MM.1S (cell line): Measurements from ENCODE around the gene NDUFA11.
A peak's percentile ranks its signal among the peaks of the same experiment; 100 is the strongest.

Source experiments
- DNase-seq: peaks from one replicate; pipeline ENCODE4 v3.0.0-alpha.2; 2015
- H2AFZ ChIP-seq: fragments of 300-600 bp; sonication (generic); 2 replicates; pipeline ENCODE4 v1.6.0; 2016; ENCODE audit warnings: antibody characterized with exemption, low read length
- H3F3A ChIP-seq: fragments of 300-600 bp; sonication (generic); 2 replicates; pipeline ENCODE4 v1.6.1; 2016; ENCODE audit warnings: mild to moderate bottlenecking, antibody characterized with exemption, low read length, moderate library complexity, mixed read lengths; ENCODE audit not compliant: insufficient read depth
- H3K27ac ChIP-seq: fragments of 300-600 bp; sonication (generic); 2 replicates; pipeline ENCODE4 v1.5.1; 2016; ENCODE audit warnings: mild to moderate bottlenecking, low read length
- H3K27me3 ChIP-seq: fragments of 300-600 bp; sonication (generic); replicated peaks from 2 replicates; pipeline ENCODE4 v1.6.0; 2016; ENCODE audit warnings: low read length; ENCODE audit not compliant: insufficient read depth
- H3K36me3 ChIP-seq: fragments of 300-600 bp; sonication (generic); replicated peaks from 2 replicates; pipeline ENCODE4 v1.6.1; 2016; ENCODE audit warnings: mild to moderate bottlenecking, low read length, mixed read lengths; ENCODE audit not compliant: insufficient read depth
- H3K4me1 ChIP-seq: fragments of 300-600 bp; sonication (generic); 2 replicates; pipeline ENCODE4 v1.6.1; 2016; ENCODE audit warnings: low read length, mixed read lengths
- H3K4me2 ChIP-seq: fragments of 300-600 bp; sonication (generic); 2 replicates; pipeline ENCODE4 v1.6.0; 2016; ENCODE audit warnings: low read depth, low read length
- H3K4me3 ChIP-seq: fragments of 300-600 bp; sonication (generic); 2 replicates; pipeline ENCODE4 v1.5.1; 2016; ENCODE audit warnings: low read length, mixed read lengths
- H3K79me2 ChIP-seq: fragments of 300-600 bp; sonication (generic); 2 replicates; pipeline ENCODE4 v1.6.1; 2016; ENCODE audit warnings: mixed run types, low read length, mixed read lengths
- H3K9ac ChIP-seq: fragments of 300-600 bp; sonication (generic); 2 replicates; pipeline ENCODE4 v1.6.1; 2016; ENCODE audit warnings: low read length, mixed read lengths
- H3K9me2 ChIP-seq: fragments of 300-600 bp; sonication (generic); replicated peaks from 2 replicates; pipeline ENCODE4 v1.6.1; 2016; ENCODE audit warnings: mild to moderate bottlenecking, low read length, mixed read lengths; ENCODE audit not compliant: insufficient read depth
- H3K9me3 ChIP-seq: fragments of 300-600 bp; sonication (generic); replicated peaks from 2 replicates; pipeline ENCODE4 v1.6.1; 2016; ENCODE audit warnings: mild to moderate bottlenecking, low read length, mixed read lengths; ENCODE audit not compliant: insufficient read depth
- H4K20me1 ChIP-seq: fragments of 300-600 bp; sonication (generic); 2 replicates; pipeline ENCODE4 v1.6.1; 2016; ENCODE audit warnings: mild to moderate bottlenecking, low read length, moderate library complexity, mixed read lengths; ENCODE audit not compliant: insufficient read depth
- CTCF ChIP-seq: fragments of 300-600 bp; sonication (generic); IDR thresholded peaks from 2 replicates; pipeline ENCODE4 v1.5.1; 2016; ENCODE audit warnings: antibody characterized with exemption, low read length, mixed read lengths
- EZH2 ChIP-seq: fragments of 300-600 bp; sonication (generic); optimal IDR thresholded peaks from 2 replicates; pipeline ENCODE3; 2017; ENCODE audit warnings: low read depth, mild to moderate bottlenecking, antibody characterized with exemption, low read length, mixed read lengths
- EZH2phosphoT487 ChIP-seq: fragments of 300-600 bp; sonication (generic); IDR thresholded peaks from 2 replicates; pipeline ENCODE4 v1.6.1; 2018; ENCODE audit warnings: antibody characterized with exemption, low read length

NDUFA11 gene

GRCh38 chr19:5905114-5905778 lies 1.7 kb upstream of the NDUFA11 start:
- Histone ChIP-seq H3K4me1 (peaks cover 5% of the 10 kb centered on the region; the same call in 1 of the 2 replicates), H3F3A (0 out of 2 replicates have a peak, but pooled peaks cover 6% of the 10 kb centered on the region), H2AFZ (peak overlapping the region; percentile 91), H3K27me3 (no peaks in the 10 kb centered on the region), H3K4me2 (peak overlapping the region; percentile 83), H3K9me3 (no peaks in the 10 kb centered on the region), H3K79me2 (peaks cover 43% of the 10 kb centered on the region), H3K36me3 (peaks cover 2% of the 10 kb centered on the region; the same call in 1 of the 2 replicates), H3K27ac (peak overlapping the region; percentile 50; the same call in 1 of the 2 replicates), H3K4me3 (peak overlapping the region; percentile 91), H3K9ac (peak overlapping the region; percentile 78), H4K20me1 (peaks cover 6% of the 10 kb centered on the region; the same call in 1 of the 2 replicates), H3K9me2 (no peaks in the 10 kb centered on the region)
- no peak for DNase-seq
- TF ChIP-seq EZH2 (no peak), EZH2phosphoT487 (no peak), CTCF (no peak)

- DNase-seq, result peak; percentile 100
- H4K20me1 ChIP-seq, result peaks cover 11% of the 10 kb centered on the region; the same call in 1 of the 2 replicates
- 0 out of 2 replicates have a peak, but pooled peaks cover 6% of the 10 kb centered on the region for H3F3A ChIP-seq
- peak within 1 kb of the TSS; percentile 83 for H3K4me2 ChIP-seq
- peak within 1 kb of the TSS; percentile 95 for H3K4me3 ChIP-seq
- H3K36me3 ChIP-seq, result peaks cover 4% of the 10 kb centered on the region; the same call in 1 of the 2 replicates
- H3K9me3 ChIP-seq, result no peaks in the 10 kb centered on the region
- H3K9ac ChIP-seq, result peak within 1 kb of the TSS; percentile 98
- H3K27me3 ChIP-seq, result no peaks in the 10 kb centered on the region
- TF ChIP-seq EZH2phosphoT487 (no peak), CTCF (no peak), EZH2 (no peak)
- H3K9me2 ChIP-seq, result no peaks in the 10 kb centered on the region
- peaks cover 50% of the 10 kb centered on the region for H3K79me2 ChIP-seq
- H3K4me1 ChIP-seq, result peaks cover 5% of the 10 kb centered on the region; the same call in 1 of the 2 replicates
- H2AFZ ChIP-seq, result peak within 1 kb of the TSS; percentile 91
- H3K27ac ChIP-seq, result peak within 1 kb of the TSS; percentile 89
Measured at GRCh38 chr19:5904352-5905113, 943 bp upstream of the NDUFA11 start, which contains the start of gene VMAC. Gene VMAC, plus strand, starts transcription at chr19:5904872. Its CDS starts 19 bp downstream, at chr19:5904891.

- H3K9ac ChIP-seq, result peak overlapping the region; percentile 98
- H3K9me2 ChIP-seq, result no peaks in the 10 kb centered on the region
- peaks cover 59% of the 10 kb centered on the region for H3K79me2 ChIP-seq
- peak overlapping the region; percentile 74 for H2AFZ ChIP-seq
- DNase-seq, result peak; percentile 30
- H3K27me3 ChIP-seq, result no peaks in the 10 kb centered on the region
- H3K4me3 ChIP-seq, result peak overlapping the region; percentile 95
- H3K4me1 ChIP-seq, result peaks cover 5% of the 10 kb centered on the region; the same call in 1 of the 2 replicates
- H3K9me3 ChIP-seq, result no peaks in the 10 kb centered on the region
- peak overlapping the region; percentile 67 for H3K4me2 ChIP-seq
- H4K20me1 ChIP-seq, result peaks cover 15% of the 10 kb centered on the region
- TF ChIP-seq CTCF (no peak), EZH2phosphoT487 (no peak), EZH2 (no peak)
- 0 out of 2 replicates have a peak, but pooled peaks cover 6% of the 10 kb centered on the region for H3F3A ChIP-seq
- H3K27ac ChIP-seq, result peak overlapping the region; percentile 89
- H3K36me3 ChIP-seq, result peaks cover 4% of the 10 kb centered on the region; the same call in 1 of the 2 replicates
Measured at GRCh38 chr19:5903056-5903623, 450 bp downstream of the NDUFA11 start.
